ENCODE measurements around the gene LGALS7.
"Not testable (repeated sequence)": the region's sequence is repeated elsewhere in the genome, so short reads cannot be mapped to it uniquely, and the experiment has no call there.

DNA sequence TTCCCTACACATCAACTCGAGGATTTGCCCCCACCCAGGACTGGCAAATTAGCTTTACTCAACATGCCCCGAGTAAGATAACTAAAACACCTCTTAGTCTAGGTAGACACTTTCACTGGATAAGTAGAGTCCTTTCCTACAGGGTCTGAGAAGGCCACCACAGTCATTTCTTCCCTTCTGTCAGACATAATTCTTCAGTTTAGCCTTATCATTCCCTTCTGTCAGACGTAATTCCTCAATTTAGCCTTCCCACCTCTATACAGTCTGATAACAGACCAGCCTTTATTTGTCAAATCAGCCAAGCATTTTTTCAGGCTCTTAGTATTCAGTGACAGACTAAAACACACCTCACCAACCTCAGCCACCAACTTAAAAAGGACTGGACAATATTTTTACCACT, 19.5 kb downstream of the LGALS7 start:
- TF ChIP-seq EZH2phosphoT487 (IDR thresholded peaks at IDR 0.05; ENCODE audit: insufficient read depth, low read depth); EZH2 (IDR thresholded peaks at IDR 0.05; ENCODE audit: insufficient read depth, poor library complexity, severe bottlenecking): not testable (repeated sequence)
